RKO (cell line): ENCODE measurements around the gene HID1.
"Not testable (repeated sequence)": the region's sequence is repeated elsewhere in the genome, so short reads cannot be mapped to it uniquely, and the experiment has no call there.

Experiments used
- DNase-seq: peaks from one replicate; pipeline ENCODE4 v3.0.0-alpha.2; 2016; ENCODE audit warnings: low spot score

HID1 gene

DNA sequence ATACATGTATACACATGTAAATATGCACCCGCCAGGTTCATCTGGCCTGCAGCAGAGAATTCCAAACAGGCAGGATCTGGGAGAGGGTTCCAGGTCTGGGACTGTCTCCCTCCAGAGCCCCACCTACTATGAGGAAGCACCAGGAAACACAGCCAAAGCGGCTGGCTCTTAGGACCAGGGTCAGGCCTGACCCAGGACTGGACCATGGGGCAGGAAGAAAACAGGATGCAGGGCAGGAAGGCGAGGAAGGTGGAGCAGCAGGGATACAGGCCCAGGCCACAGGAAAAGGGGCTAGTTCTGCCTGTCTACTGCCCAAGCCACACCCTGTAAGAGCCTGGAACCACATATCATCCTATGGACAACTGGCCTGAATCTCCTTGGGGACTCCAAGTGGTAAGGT lies 2.2 kb downstream of the HID1 start:
- DNase-seq = no peak

DNA sequence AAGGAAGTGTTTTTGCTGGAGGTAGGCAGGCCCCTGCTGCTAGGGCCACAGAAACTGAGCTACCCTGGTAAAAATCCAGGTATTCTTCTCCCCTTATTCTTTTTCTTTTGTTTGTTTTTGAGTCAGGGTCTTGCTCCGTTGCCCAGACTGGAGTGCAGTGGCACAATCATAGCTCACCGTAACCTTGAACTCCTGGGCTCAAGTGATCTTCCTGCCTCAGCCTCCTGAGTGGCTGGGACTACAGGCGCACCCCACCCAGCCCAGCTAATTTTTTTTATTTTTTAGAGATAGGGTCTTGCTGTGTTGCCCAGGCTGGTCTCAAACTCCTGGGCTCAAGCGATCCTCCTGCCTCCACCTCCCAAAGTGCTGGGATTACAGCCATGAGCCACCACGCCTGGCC lies 3.1 kb downstream of the HID1 start:
- not testable (repeated sequence) for DNase-seq

DNA sequence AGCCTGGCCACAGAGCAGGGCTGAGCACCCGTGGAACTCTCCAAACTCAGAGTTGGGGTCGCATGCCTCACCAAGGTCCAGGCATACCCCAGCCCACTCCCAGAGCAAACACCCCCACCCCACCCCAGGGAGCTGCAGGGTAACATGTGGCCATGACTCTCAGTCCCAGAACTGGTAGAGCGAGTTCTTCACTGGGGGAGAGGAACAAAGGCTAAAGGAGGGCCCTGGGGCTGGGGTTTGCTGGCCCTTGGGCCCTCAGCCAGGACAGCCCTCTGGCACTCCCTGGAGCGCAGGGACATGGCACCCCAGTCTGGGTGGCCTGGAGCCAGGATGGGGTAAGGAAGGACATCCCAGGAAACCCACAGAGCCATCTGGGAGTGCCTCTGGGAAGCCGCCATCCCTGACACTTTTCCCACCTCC lies 4.2 kb downstream of the HID1 start:
- DNase-seq = no peak

DNA sequence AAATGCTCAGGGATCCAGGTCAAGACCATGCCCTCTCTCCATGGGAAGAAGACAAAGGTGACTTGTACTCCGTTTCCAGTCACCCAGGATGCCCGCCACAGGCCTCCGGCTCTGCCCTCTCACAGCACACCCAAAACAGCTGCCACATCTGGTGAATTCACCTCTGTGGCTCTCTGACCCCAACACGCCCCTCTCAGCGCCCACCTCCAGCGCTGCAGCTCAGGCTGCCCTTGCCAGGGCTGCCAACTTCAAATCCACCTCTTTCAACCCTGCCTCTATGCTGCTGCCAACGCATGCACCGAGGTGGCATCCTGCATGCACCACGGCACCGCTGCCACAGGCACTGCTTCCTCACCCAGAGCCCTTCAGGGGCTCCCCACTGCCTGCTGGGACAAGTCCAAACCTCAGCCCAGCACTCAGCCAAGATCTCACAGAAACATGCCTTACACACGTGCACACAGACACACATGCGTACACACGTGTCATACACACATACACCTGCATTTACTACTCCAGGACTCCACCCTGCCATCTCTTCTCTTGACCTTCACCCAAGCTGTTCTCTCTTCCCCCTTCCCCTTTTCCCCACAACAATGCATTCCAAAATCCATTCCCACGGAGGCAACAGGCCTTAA lies 7.5 kb downstream of the HID1 start:
- no peak for DNase-seq

DNA sequence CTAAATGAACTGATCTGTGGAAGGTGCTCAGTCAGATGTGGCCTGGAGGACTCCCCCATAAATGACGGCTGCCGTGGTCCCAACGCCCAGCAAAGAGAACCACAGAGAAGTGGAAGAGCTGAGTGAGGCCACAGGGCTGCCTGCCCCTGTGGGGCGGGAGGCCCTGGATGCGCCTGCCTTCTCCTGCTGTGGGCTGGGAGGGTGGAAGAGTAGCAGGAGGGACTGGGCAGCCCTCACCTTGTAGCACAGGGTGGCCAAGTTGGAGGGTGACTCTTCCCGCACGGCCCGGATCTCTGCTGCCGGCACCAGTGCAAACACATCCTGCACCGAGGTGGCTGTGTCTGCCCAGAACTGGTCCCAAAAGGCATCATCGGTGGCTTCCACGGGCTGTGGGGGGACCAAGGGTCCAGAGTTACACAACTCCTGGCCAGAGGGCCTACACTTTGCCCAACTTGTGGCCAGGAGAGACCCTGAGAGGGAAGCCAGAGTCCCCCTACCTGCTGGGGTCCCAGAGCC lies 8.3 kb downstream of the HID1 start:
- no peak for DNase-seq

DNA sequence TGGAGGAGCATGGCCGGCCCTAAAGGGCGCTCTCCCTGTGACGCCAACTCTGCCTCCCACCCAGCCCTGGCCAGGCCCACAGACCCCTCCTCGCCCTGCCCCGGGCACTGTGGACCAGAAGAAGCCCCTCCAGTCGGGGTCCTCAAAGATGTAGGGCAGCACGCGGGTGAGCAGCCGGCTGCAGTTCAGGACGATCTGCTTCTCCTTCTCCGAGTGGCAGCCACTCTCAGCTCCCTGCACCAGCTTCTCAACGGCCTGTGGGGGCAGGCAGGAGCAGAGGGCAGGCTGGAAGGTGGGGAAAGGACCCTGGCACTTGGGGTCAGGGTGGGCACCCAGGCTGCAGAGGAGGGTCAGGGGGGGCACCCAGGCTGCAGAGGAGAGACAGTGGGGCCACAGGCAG lies 8.9 kb downstream of the HID1 start:
- DNase-seq = no peak

DNA sequence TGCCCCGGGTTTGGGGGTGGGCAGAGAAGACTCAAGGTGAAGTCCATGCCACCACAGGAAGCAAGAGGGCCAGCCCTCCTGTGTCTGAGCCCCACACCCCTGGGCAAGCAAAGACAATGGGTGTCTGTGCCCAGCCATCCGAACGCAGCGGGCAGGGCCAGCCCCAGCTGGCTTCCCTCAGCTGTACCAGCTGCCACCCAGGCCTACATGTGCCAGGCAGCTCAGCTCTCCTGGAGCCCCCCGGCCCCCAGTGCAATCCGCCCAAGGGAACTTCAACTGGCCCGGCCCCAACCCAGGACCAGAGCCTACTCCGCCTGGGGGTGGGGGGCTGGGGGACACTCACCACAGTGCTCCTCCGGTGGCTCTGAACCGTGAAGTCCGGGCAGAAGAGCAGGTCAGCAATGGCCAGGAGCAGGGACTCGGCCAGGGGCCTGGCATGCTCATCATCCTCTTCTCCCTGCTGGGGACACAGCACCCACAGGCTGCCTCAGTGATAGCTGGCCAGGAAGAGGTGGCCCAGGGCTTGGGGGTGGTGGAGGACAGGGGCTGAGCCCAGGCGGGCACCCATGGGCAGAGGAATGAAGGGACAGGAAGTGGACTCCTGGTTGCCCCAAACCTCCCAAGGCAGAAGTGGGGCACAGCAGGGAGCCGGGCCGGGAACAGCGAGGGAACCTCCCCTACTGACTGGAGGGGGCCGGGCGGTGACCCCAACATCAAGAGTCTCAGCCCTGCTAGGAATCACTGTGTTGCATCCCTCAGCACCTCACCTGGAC lies 9.8 kb downstream of the HID1 start:
- no peak for DNase-seq

DNA sequence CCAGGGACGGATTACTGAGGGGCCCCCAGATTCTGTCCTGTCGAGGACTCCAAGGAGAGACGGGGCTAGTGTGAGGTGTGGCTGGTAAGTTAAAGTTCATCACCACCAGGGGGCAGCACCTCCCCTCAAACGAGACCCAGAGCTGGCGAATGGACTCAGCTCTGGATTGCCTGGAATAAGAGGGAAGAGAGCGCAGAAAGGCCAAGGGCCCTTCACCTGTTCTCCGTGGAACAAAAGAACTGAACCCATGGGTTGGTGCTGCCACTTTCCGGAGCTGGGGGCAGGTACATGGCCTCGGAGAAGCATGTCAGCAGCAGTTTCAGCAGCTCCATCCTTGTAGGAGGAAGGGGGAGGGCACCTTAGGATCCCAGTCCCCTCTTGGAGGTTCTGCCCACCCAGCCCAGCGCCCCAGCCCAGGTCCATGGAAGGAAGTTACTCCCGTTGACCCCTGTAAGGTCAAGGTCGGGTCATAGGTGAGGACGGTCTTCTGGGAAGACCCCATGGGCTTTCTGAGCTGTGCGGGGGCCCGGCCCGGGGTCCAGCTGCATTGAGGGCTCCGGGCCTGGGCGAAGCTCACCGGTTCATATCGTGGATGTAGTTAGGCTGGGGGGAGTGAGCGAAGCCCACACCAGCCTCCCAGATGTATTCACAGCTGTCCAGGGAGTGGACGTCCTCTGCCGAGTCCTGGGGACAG lies 10.8 kb downstream of the HID1 start:
- DNase-seq = peak; percentile 83

DNA sequence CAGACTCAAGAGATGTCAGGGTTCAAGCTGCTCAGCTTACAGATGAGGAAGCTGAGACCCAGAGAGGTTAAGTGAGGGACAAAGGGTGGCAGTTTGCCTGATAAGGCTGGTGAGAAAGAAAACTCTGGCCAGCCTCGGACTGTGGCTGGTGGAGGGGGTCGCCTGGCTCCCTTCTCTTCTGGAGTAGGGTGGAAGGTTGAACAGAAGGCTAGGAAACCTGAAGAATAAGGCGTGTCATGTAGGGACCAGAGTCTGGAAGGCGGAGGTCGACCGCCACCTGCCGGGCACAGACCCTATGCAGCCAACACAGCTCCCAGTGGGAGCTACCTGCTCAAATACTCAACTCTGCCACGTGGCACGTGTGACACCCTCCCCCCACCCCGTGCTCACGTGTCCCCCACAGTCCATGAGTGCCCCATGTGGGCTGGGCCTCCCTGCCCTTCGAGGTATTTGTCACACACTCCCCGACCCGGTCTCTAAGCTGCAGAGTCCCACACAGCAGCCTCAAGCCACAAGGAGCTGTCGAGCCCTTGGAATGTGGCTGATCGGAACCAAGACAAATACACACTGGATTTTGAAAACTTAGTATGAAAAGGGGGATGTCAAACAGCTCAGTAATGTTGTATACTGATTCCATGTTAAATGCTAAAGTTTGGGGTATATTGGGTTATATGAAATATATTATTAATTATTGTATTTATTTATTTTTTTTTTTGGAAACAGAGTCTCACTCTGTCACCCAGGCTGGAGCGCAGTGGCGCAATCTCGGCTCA lies 11.8 kb downstream of the HID1 start:
- no peak for DNase-seq

DNA sequence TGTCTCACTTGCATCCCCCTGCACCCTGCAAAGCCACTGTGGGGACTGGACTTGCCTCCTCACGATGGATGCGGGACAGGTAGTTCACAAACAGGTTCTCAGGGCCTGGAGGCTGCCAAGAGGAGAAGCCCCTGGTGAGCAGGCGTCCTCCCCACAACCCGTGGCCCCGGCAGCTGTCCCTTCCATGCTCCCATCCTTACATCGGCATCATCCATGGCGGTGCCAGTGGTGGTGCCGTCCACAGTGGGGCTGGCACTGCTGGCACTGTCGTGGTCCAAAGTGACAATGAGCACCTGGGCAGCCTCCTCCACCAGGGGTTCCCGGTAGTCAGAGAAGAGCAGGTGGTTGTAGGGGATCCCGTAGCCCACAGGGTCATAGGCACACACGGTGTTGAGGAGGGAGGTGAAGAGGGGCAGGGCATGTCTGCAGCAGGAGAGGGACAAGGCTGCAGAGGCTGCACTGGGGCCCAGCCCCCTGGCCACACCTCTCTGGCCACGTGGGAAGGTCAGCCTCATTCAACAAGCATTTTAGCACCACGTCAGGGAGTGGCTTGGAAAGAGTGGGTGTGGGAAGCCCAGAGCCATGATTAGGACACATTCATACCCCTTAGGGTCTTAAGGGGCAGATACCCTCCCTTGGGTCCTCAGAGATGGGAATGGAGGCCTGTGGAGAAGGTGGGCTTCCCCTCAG lies 12.6 kb downstream of the HID1 start:
- peak; percentile 40 for DNase-seq

DNA sequence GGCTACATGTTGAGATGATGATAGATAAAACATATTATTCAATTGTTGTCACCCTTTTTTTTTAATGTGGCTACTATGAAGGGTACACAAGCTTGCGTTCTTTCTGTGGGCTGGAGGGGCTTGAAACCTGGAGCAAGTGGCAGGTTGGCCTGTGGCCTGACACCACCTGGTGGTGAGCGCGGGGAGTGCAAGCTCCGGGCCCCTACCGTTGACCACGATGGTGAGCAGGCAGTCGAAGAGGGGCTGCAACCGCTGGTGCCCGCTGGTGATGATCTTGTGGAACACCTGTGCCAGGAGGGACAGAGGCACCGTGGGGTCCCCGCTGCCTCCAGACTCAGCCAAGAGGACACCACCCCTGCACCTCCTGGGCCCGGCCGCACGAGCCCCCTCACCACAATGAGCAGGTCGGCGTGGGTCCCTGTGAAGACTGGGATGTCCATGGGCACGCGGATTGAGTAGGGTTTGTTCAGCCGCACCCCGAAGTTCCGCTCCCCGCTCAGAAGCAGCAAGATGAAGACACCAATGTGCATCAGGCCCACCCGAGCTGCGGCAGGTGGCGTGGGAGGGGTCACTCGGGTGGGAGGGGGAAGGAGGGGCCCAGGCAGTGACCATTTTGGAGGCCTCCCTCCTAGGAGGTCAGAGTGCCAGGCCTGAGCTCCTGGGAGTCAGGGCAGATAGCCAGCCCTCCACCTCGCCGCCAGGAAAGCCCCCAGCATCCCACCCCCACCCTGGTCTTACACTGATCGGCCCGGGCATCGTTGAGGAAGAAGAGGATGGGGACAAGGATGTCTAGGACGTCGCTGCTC lies 14.4 kb downstream of the HID1 start:
- DNase-seq = peak; percentile 49

DNA sequence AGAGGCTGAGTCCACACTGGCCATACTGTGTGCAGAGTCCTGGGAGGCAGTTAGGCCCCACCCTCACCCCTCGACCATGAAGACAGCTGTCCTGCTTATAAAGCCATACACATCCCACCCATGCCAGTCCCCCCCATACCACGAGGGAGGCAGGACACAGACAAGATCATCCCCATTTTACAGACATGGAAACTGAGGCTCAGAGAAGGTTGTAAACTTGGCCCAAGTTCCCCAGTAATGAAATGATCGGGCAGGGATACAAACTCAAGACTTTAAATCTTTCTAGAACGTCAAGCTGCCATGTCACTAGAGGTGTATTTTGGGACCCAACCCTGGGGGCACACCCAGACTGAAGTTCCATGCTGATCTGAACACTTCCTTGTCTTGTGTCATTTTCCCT lies 16.5 kb downstream of the HID1 start:
- DNase-seq = no peak

DNA sequence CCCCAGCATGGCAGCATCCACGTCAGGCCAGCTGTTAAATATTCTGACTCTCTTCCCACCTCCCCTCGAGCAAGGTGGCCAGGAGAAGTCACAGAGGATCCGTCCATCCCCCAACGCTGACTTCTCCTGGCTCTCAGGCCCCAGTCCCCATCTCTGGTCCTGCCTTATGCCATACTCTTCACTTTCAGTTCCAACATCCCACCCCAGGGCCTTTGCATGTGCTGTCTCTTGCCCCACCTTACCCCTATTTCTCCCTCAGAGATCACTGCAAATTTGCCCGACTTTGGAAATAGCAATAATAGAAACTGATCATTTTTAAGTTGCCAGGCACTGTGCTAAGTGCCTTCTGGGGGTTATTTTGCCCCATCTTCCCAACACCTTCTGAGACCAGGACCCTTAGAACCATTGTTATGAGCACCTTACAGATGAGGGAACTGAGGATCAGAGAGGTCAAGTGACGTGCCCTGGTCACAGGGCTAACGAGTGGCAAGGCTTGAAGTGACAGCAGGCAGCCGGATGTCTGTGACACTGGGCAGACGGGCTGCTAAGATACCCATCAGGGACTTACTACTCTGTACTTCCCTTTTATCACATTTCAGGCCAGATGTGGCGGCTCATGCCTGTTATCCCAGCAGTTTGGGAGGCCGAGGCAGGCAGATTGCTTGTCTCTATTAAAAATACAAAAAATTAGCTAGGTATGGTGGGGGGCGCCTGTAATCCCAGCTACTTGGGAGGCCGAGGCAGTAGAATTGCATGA lies 17.7 kb downstream of the HID1 start:
- DNase-seq = no peak

DNA sequence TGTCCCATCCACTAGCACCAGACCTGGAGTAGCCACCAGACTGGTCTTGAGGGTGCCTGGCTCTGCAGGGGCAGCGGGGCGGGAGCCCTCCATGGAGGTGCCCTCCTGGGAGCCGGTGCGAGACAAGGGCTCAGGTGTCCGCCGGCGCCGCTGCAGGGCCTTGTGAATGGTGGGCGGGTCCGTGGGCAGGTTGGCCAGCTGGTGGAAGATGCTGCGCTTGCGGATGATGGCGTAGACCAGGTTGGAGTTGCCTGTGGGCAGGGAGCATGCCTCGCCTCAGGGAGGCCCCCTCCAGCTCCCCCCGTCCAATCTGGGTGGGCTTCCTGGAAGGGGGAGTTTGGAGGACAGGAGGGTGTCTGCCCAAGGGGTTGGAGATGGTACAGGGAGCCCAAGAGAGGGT lies 18.4 kb downstream of the HID1 start:
- DNase-seq = no peak

DNA sequence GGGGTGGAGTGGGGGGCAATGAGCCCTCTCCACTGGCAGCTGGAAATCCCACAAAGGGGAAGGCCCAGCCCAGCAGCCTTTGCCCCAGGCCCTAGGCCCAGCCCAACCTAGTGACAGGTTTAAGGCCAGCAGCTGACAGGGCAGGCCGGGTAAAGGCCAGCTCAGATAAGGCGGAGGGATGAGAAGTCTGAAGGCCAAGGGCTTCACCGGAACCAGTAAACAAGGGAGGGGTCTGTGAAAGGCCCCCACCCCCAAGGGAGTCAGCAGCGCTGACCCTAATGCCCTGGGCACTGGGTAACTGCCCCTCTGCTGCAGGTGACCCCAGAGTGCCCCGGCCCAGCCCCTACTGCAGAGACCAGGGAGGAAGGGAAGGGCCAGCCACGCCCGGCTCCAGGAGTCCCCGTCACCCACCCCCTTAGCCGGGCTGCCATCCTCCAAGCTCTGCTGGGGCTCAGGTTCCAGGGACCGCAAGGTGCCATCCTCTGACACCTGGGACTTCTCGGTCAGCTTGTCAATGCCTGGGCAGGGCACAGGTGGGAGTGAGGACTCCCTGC lies 19.3 kb downstream of the HID1 start:
- DNase-seq = no peak

DNA sequence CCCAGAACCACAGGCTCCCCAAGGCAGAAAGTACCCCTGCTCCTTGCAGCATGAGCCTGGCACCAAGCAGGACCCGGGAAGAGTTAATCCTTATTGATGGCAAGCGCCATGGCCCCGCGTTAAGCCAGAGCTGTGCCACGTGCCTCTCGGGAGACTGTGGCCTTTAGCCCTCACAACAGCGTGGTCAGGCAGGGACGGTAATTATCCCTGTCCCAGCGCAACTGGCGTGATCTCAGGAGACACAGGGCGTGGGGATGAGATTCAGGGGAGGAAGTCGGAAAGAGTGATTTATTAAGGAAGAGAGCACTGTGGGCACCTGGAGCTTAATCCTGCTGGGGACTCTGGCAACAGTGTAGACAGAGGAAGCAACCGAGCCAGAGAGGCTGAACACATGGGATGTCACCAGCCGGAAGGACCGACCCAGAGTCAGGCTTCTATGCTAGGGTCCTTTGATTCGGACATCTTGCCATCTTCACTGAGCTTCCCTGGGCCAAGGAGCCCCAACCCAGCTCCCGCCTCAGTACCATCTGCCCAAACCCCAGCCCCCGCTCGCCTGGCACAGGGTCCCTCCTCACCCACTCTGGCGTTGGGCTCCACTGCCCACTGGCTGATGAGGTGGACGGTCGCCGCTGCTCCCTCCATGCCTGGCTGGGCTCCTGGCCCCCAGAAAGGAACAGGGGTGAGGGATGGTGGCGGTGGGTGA lies 20.0 kb downstream of the HID1 start:
- DNase-seq = no peak

DNA sequence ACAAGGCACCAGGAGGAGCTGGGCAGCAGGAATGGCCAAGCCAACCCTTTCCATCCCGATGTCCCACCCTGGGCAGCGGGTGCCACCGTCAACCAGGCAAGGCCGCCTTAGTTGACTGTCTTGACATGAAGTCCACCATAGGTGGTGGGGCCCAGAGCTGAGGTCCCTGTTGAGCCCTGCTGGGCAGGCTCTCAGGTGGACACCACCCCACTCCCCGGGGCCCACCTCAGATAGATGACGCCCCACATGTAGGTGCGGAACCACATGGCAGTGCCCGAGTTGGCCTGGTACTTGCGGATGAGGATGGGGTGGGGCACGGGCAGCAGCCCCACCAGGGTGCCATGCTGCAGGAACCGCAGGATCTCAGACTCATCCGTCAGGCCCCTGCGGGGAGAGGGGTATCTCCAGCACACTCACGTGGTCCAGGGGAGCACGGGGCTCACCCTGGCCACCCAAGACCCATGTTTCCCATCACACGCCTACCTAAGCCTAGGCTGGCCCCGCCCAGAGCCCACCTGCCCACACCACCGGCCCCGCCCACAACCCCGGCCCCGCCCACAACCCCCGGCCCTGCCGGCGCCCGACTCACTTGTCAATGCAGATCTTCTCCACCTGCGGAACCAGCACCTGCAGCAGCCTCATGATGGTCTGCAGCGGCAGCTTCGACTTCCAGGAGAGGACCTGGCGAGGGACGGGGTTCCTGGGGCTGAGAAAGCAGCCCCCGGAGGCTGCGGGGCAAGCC lies 20.7 kb downstream of the HID1 start:
- DNase-seq = no peak

DNA sequence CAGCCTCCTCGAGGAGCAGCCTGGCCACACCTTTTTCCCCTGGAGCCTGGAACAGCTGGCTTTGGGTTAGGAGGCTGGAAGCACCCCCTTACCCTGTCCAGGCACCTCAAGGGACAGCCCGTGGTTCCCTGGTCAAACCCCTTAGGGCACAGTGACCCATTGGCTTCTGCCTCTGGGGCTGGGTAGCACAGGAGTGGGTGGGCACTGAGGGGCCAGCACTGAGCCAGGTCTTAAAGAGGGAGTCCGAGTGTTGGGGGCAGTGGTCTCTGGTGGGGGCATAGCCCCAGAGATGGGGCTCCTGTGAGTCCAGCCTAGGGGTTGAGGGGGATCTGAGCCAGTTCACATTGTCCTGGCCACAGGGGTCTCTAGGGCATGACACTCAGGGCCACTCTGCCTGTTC lies 21.5 kb downstream of the HID1 start:
- no peak for DNase-seq
